Hepatocyte (in vitro differentiated cells): Measurements from ENCODE around the gene DOCK2.

Source experiments
- EZH2 ChIP-seq: fragments of 200-600 bp; sonication (generic); IDR thresholded peaks from 2 replicates; pipeline ENCODE4 v1.6.1; 2016; ENCODE audit warnings: antibody characterized with exemption, mild to moderate bottlenecking, borderline replicate concordance
- EZH2phosphoT487 ChIP-seq: fragments of 200-600 bp; sonication (generic); IDR thresholded peaks from one replicate; pipeline ENCODE4 v1.6.1; 2018; ENCODE audit warnings: antibody characterized with exemption, mild to moderate bottlenecking, low read depth, moderate library complexity; ENCODE audit not compliant: unreplicated experiment, severe bottlenecking
- TF ChIP-seq, protein P1 (sequence below): fragments of 200-600 bp; sonication (generic); IDR thresholded peaks from 2 replicates; pipeline ENCODE4 v1.5.1; 2016; ENCODE audit warnings: antibody characterized with exemption, mild to moderate bottlenecking; ENCODE audit not compliant: poor library complexity

DNA sequence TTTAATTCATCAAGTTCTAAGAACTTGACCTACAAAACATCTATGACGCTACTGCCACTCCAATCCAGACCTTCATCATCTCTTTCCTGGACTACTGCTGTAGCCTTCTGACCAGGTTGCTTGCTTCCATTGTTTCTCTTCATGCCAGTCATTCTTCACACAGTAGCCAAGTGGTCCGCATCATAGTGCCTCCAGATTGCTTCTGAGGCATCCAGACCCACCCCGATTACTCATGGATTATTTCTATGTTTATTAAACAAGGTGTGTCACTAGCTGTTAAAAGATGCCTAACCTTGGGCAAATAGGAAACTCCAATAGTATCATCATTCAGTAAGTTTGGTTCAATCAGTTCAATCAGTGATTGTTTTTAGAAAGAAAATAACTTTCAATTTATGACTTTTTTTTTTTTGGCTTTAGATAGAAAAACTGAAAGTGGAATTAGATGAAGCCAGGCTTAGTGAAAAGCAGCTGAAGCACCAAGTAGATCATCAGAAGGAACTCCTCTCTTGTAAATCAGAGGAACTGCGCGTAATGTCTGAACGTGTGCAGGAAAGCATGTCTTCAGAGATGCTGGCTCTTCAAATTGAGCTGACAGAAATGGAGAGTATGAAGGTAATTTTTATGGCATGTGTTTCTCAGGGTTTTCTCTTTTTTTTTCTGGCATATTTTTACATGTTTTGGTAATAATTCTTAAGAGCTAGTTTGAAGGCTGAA lies 44.0 kb upstream of the DOCK2 start:
- TF ChIP-seq, protein P1, sequence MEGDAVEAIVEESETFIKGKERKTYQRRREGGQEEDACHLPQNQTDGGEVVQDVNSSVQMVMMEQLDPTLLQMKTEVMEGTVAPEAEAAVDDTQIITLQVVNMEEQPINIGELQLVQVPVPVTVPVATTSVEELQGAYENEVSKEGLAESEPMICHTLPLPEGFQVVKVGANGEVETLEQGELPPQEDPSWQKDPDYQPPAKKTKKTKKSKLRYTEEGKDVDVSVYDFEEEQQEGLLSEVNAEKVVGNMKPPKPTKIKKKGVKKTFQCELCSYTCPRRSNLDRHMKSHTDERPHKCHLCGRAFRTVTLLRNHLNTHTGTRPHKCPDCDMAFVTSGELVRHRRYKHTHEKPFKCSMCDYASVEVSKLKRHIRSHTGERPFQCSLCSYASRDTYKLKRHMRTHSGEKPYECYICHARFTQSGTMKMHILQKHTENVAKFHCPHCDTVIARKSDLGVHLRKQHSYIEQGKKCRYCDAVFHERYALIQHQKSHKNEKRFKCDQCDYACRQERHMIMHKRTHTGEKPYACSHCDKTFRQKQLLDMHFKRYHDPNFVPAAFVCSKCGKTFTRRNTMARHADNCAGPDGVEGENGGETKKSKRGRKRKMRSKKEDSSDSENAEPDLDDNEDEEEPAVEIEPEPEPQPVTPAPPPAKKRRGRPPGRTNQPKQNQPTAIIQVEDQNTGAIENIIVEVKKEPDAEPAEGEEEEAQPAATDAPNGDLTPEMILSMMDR: no peak
- no peak for TF ChIP-seq EZH2phosphoT487
- no peak for TF ChIP-seq EZH2
